Smooth muscle cell (in vitro differentiated cells): Measurements from ENCODE around the gene BTBD9. TPM values are rescaled to one million over a fixed set of nuclear protein-coding genes. Genes with fewer than 3 reads are reported as not detected.

Source experiments
- DNase-seq: peaks from one replicate; lab custom pipeline; 2025; ENCODE audit not compliant: unreplicated experiment; lab: John Stamatoyannopoulos, UW
- H2AFZ ChIP-seq: fragments of 200-600 bp; sonication (generic); 2 replicates; pipeline ENCODE4 v1.6.0; 2016; ENCODE audit warnings: antibody characterized with exemption, low read depth, mild to moderate bottlenecking
- H3F3A ChIP-seq: fragments of 200-600 bp; sonication (generic); 2 replicates; pipeline ENCODE4 v1.6.0; 2017; ENCODE audit warnings: antibody characterized with exemption, low read depth
- H3K27ac ChIP-seq: fragments of 200-600 bp; sonication (generic); 2 replicates; pipeline ENCODE4 v1.5.1; 2016; ENCODE audit warnings: low read depth, mild to moderate bottlenecking
- H3K27me3 ChIP-seq: fragments of 200-600 bp; sonication (generic); 2 replicates; pipeline ENCODE4 v1.6.1; 2016; ENCODE audit warnings: low read depth, mild to moderate bottlenecking
- H3K36me3 ChIP-seq: fragments of 200-600 bp; sonication (generic); 2 replicates; pipeline ENCODE4 v1.5.1; 2016; ENCODE audit warnings: low read depth
- H3K4me1 ChIP-seq: fragments of 200-600 bp; sonication (generic); 2 replicates; pipeline ENCODE4 v1.5.1; 2016; ENCODE audit warnings: low read depth
- H3K4me2 ChIP-seq: fragments of 200-600 bp; sonication (generic); 2 replicates; pipeline ENCODE4 v1.6.0; 2016; ENCODE audit warnings: mild to moderate bottlenecking
- H3K4me3 ChIP-seq: fragments of 200-600 bp; sonication (generic); 2 replicates; pipeline ENCODE4 v1.5.1; 2016; ENCODE audit warnings: mild to moderate bottlenecking
- H3K79me2 ChIP-seq: fragments of 200-600 bp; sonication (generic); 2 replicates; pipeline ENCODE4 v1.6.0; 2016; ENCODE audit warnings: low read depth, mild to moderate bottlenecking
- H3K9ac ChIP-seq: fragments of 200-600 bp; sonication (generic); 2 replicates; pipeline ENCODE4 v1.6.0; 2016; ENCODE audit warnings: low read depth
- H3K9me3 ChIP-seq: fragments of 200-600 bp; sonication (generic); replicated peaks from 2 replicates; pipeline ENCODE4 v1.5.1; 2016; ENCODE audit warnings: low read depth
- H4K20me1 ChIP-seq: fragments of 200-600 bp; sonication (generic); 2 replicates; pipeline ENCODE4 v1.6.0; 2016; ENCODE audit warnings: low read depth
- WGBS: methylation state at CpG from one replicate; pipeline ENCODE4 v1.1.7; 2016; ENCODE audit warnings: low lambda C conversion rate; 5-methylcytosine and 5-hydroxymethylcytosine counted together
- polyA plus RNA-seq: library from polyadenylated mRNA; unstranded; fragments of >200 nt; fragmentation: Nextera tagmentation; extraction: Ambion mirVana; gene quantifications from 2 replicates; pipeline ENCODE4 v1.2.1, GENCODE V29; 2016
- total RNA-seq: library from RNA; depleted of rRNA; stranded (reverse); fragments of >200 nt; gene quantifications from 2 replicates; pipeline ENCODE4 v1.2.3, GENCODE V29; 2014
- TF ChIP-seq, protein P1 (sequence below): fragments of 200-600 bp; sonication (generic); IDR thresholded peaks from 2 replicates; pipeline ENCODE4 v1.5.1; 2017; ENCODE audit warnings: borderline replicate concordance, mild to moderate bottlenecking, antibody characterized with exemption; ENCODE audit not compliant: insufficient read depth, poor library complexity, severe bottlenecking

Gene BTBD9
- total and polyA plus RNA-seq, 2 experiments from 2014 or later: 5.6 to 12.5 TPM

DNA sequence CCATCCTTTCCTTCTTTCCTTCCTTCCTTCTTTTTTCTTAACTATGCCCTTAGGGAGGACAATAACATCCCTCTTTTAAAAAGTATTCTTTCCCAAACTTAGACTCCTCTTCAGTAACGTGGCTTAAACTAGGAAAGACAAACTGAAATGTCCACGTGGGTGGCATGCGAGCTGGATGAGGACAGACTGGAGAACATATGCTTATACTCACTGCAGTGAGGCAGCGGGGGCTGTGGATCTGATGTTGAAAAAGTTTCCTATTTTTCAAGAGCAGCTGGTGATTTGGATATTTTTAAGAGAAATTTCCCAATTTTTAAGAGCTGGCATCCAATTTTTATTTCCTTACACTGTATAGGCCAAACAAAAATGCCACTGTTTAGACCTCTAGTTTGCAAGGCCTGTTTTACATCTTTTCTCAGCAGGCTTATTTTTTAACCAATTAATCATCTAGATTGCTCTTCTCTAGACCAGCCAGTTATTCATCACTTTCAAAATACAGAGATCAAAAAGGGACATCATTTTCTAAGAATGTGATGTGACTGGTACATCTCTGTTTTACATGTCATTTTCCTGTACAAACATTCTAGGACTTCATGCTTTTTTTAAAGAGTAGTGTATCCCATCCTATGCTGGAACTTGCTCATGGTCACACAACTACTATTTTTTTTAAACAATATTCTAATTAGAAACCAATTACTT is 226.5 kb downstream of the BTBD9 start:
- Histone ChIP-seq H3K9me3 (no peaks in the 10 kb centered on the region), H3K9ac (no peak overlapping the region), H3K27ac (peak overlapping the region; percentile 8), H3K4me2 (no peak overlapping the region), H3F3A (no peaks in the 10 kb centered on the region), H3K79me2 (no peaks in the 10 kb centered on the region), H3K36me3 (no peaks in the 10 kb centered on the region), H3K27me3 (no peaks in the 10 kb centered on the region), H3K4me3 (no peak overlapping the region), H3K4me1 (no peaks in the 10 kb centered on the region), H4K20me1 (no peaks in the 10 kb centered on the region), H2AFZ (no peak overlapping the region)
- 57% methylated on average over 4 of the region's 4 CpGs for WGBS
- TF ChIP-seq, protein P1, sequence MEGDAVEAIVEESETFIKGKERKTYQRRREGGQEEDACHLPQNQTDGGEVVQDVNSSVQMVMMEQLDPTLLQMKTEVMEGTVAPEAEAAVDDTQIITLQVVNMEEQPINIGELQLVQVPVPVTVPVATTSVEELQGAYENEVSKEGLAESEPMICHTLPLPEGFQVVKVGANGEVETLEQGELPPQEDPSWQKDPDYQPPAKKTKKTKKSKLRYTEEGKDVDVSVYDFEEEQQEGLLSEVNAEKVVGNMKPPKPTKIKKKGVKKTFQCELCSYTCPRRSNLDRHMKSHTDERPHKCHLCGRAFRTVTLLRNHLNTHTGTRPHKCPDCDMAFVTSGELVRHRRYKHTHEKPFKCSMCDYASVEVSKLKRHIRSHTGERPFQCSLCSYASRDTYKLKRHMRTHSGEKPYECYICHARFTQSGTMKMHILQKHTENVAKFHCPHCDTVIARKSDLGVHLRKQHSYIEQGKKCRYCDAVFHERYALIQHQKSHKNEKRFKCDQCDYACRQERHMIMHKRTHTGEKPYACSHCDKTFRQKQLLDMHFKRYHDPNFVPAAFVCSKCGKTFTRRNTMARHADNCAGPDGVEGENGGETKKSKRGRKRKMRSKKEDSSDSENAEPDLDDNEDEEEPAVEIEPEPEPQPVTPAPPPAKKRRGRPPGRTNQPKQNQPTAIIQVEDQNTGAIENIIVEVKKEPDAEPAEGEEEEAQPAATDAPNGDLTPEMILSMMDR: no peak
- no peak for DNase-seq

DNA sequence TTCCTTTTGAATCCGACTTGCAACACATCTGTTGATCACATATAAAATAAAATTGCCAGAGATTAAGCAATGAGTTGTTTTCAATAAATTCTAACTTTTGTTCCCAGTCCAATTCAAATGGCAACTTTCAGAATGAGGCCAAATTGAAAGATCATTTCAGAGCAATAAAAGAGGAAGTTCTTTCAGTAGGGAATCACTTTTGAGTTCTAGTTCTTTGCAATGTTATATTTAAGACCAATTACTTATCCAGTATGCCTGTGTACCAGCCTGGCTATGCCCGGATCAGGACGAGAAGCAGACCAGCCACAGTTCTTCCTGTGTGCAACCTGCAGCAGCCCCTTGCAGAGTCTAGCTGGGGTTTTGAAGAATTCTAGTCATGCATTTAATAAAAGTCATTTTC is 232.5 kb downstream of the BTBD9 start:
- no peak overlapping the region for H3K27ac ChIP-seq
- TF ChIP-seq, protein P1: no peak

DNA sequence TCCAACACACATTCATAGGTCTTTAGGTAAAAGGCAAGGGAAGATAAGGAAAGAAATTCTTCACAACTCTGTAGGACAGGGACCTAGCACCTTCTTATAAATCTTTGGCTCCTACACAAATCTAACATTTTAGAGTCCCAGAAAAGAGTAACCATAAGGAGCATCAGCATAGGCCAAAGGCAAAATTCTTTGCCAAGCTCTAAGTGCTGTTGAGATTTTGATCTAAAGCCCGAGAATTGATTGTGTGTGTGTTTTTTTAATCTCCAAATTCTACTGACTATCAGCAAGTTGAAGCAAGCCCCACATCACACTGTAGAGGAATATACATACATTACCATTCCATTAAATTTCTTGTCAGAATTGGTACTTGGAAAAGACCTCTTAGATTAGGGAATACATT is 233.6 kb downstream of the BTBD9 start:
- Histone ChIP-seq H3K4me3 (no peak overlapping the region), H3K9me3 (no peaks in the 10 kb centered on the region), H3K4me1 (no peaks in the 10 kb centered on the region), H3K4me2 (no peak overlapping the region), H3F3A (no peaks in the 10 kb centered on the region), H4K20me1 (no peaks in the 10 kb centered on the region), H3K79me2 (no peaks in the 10 kb centered on the region), H3K27ac (no peak overlapping the region), H3K9ac (no peak overlapping the region), H3K27me3 (no peaks in the 10 kb centered on the region), H2AFZ (no peak overlapping the region), H3K36me3 (no peaks in the 10 kb centered on the region)
- DNase-seq: no peak
- 93% methylated on average over 1 of the region's 1 CpG for WGBS
- TF ChIP-seq, protein P1: no peak

More for the DNA sequence above, 232.5 kb downstream of the BTBD9 start:
- no peaks in the 10 kb centered on the region for H3K79me2 ChIP-seq
- H3K36me3 ChIP-seq: no peaks in the 10 kb centered on the region
- WGBS: 84% methylated on average over 3 of the region's 3 CpGs
- no peaks in the 10 kb centered on the region for H4K20me1 ChIP-seq
- no peaks in the 10 kb centered on the region for H3F3A ChIP-seq
- no peak overlapping the region for H3K4me2 ChIP-seq
- H3K27me3 ChIP-seq: no peaks in the 10 kb centered on the region
- no peak overlapping the region for H2AFZ ChIP-seq
- H3K4me1 ChIP-seq: no peaks in the 10 kb centered on the region
- H3K9me3 ChIP-seq: no peaks in the 10 kb centered on the region
- H3K9ac ChIP-seq: no peak overlapping the region
- no peak overlapping the region for H3K4me3 ChIP-seq
- DNase-seq: no peak
